Effector memory CD8-positive, alpha-beta T cell (primary cell): Measurements from ENCODE around the gene MAP1A.

Source experiments
- ATAC-seq: fragments of 150-1000 bp; cut with Tn5 transposase; replicated peaks from 2 replicates; pipeline ENCODE4 v1.10.0; 2021; ENCODE audit warnings: mild to moderate bottlenecking, moderate library complexity
- DNase-seq, 3 experiments: peaks; one replicate each; pipeline ENCODE4 v3.0.0; 2021
- H3K27ac Mint-ChIP-seq, 2 donors: one replicate each; pipeline ENCODE4 v1.8.0; 2022; ENCODE audit warnings: mild to moderate bottlenecking in 2 of 2, mixed read lengths in 2 of 2, moderate library complexity in 2 of 2
- H3K27me3 Mint-ChIP-seq, 2 donors: one replicate each; pipeline ENCODE4 v1.8.0; 2022; ENCODE audit warnings: mixed read lengths in 2 of 2
- H3K36me3 Mint-ChIP-seq: one replicate; pipeline ENCODE4 v1.8.0; 2022; ENCODE audit warnings: mild to moderate bottlenecking, moderate library complexity, mixed read lengths; ENCODE audit not compliant: insufficient read depth
- H3K4me1 Mint-ChIP-seq, 2 donors: one replicate each; pipeline ENCODE4 v1.8.0; 2022; ENCODE audit warnings: low read depth in 2 of 2, mixed read lengths in 2 of 2
- H3K4me3 Mint-ChIP-seq, 2 donors: one replicate each; pipeline ENCODE4 v1.8.0; 2022; ENCODE audit warnings: mild to moderate bottlenecking in 2 of 2, mixed read lengths in 2 of 2, moderate library complexity in 2 of 2
- H3K9me3 Mint-ChIP-seq, 2 donors: one replicate each; pipeline ENCODE4 v1.8.0; 2022; ENCODE audit warnings: mixed read lengths in 2 of 2

The MAP1A gene

DNA sequence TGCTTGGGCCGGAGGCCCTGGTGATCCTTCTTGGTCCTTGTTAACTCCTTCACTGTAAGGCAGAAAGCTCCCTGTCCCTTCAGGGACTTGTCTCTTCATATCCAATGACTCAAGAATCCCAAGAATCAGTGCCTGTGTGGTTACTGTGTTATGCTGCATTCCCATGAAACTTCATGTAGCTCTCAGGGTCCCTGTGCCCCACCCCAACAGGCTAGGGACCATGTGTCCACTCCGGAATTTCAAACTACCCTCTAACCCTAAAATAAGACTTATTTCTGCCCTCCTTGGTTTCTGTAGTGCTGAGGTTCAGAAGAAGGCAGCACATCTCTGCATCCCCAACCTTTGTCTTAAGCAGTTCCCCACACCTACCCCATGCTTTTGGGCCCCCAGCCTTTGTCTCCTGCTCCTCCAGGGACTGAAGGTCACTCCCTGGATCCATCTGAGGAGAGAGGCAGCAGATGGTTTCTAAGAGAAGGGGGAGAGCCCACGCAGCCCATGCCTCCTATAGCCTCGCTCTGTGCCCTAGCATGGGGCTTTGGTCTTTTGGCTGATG is 531 bp upstream of the MAP1A start:
- Mint-ChIP-seq H3K27me3 (peaks cover 46% of the 10 kb centered on the region in 2 donors), H3K27ac (no peak overlapping the region), H3K9me3 (no peaks in the 10 kb centered on the region), H3K4me3 (no peak overlapping the region), H3K36me3 (no peaks in the 10 kb centered on the region), H3K4me1 (peaks cover 1 to 10% of the 10 kb centered on the region in 2 donors)
- DNase-seq (no peak), ATAC-seq (no peak)

- Mint-ChIP-seq H3K27ac (no peak overlapping the region), H3K27me3 (peaks cover 46% of the 10 kb centered on the region in 2 donors), H3K4me3 (peak overlapping the region; percentile 20 to 29), H3K4me1 (peaks cover 1 to 10% of the 10 kb centered on the region in 2 donors), H3K9me3 (no peaks in the 10 kb centered on the region), H3K36me3 (no peaks in the 10 kb centered on the region)
- no peak for ATAC-seq
- no peak for DNase-seq
Observed at GRCh38 chr15:43518197-43518761, 871 bp downstream of the MAP1A start.

- Mint-ChIP-seq H3K27ac (no peak overlapping the region), H3K4me1 (peaks cover 1 to 9% of the 10 kb centered on the region in 2 donors), H3K27me3 (peaks cover 46% of the 10 kb centered on the region in 2 donors), H3K36me3 (no peaks in the 10 kb centered on the region), H3K9me3 (no peaks in the 10 kb centered on the region), H3K4me3 (no peak overlapping the region)
- DNase-seq (no peak), ATAC-seq (no peak)
Observed at GRCh38 chr15:43519196-43519595, 1.8 kb downstream of the MAP1A start.

- Mint-ChIP-seq H3K4me3 (no peak overlapping the region), H3K4me1 (peaks cover 1 to 8% of the 10 kb centered on the region in 2 donors), H3K36me3 (peaks cover 2% of the 10 kb centered on the region), H3K27ac (no peak overlapping the region), H3K27me3 (peaks cover 46% of the 10 kb centered on the region in 2 donors), H3K9me3 (no peaks in the 10 kb centered on the region)
- DNase-seq (no peak), ATAC-seq (no peak)
Observed at GRCh38 chr15:43520138-43520537, 2.7 kb downstream of the MAP1A start.

DNA sequence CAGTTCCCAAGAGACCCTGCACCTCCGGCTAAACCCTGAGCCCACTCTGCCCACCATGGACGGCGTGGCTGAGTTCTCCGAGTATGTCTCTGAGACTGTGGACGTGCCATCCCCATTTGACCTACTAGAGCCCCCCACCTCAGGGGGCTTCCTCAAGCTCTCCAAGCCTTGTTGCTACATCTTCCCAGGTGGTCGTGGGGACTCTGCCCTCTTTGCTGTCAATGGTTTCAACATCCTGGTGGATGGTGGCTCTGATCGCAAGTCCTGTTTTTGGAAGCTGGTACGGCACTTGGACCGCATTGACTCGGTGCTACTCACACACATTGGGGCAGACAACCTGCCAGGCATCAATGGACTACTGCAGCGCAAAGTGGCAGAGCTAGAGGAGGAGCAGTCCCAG is 4.0 kb downstream of the MAP1A start:
- no peak overlapping the region for H3K4me3 Mint-ChIP-seq
- no peak overlapping the region for H3K27ac Mint-ChIP-seq
- peaks cover 3% of the 10 kb centered on the region for H3K36me3 Mint-ChIP-seq
- no peaks in the 10 kb centered on the region for H3K9me3 Mint-ChIP-seq
- peaks cover 2 to 18% of the 10 kb centered on the region in 2 donors for H3K4me1 Mint-ChIP-seq
- no peak for ATAC-seq
- DNase-seq, result no peak
- H3K27me3 Mint-ChIP-seq, result peaks cover 35 to 37% of the 10 kb centered on the region in 2 donors

DNA sequence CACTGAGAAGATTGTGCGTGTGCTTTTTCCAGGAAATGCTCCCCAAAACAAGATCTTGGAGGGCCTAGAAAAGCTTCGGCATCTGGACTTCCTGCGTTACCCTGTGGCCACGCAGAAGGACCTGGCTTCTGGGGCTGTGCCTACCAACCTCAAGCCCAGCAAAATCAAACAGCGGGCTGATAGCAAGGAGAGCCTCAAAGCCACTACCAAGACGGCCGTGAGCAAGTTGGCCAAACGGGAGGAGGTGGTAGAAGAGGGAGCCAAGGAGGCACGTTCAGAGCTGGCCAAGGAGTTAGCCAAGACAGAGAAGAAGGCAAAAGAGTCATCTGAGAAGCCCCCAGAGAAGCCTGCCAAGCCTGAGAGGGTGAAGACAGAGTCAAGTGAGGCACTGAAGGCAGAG is 4.8 kb downstream of the MAP1A start:
- ATAC-seq, result no peak
- H3K27me3 Mint-ChIP-seq, result peaks cover 27 to 29% of the 10 kb centered on the region in 2 donors
- H3K27ac Mint-ChIP-seq, result no peak overlapping the region
- no peaks in the 10 kb centered on the region for H3K9me3 Mint-ChIP-seq
- H3K4me3 Mint-ChIP-seq, result no peak overlapping the region
- no peak for DNase-seq
- peaks cover 2 to 18% of the 10 kb centered on the region in 2 donors for H3K4me1 Mint-ChIP-seq
- H3K36me3 Mint-ChIP-seq, result peaks cover 3% of the 10 kb centered on the region

GRCh38 chr15:43523646-43524045 is 6.2 kb downstream of the MAP1A start:
- Mint-ChIP-seq H3K4me1 (peaks cover 2 to 13% of the 10 kb centered on the region in 2 donors), H3K27ac (peak overlapping the region in 1 of 2 donors; percentile 69), H3K27me3 (peaks cover 13 to 15% of the 10 kb centered on the region in 2 donors), H3K4me3 (no peak overlapping the region), H3K36me3 (peaks cover 3% of the 10 kb centered on the region), H3K9me3 (no peaks in the 10 kb centered on the region)
- DNase-seq, result no peak
- no peak for ATAC-seq

- Mint-ChIP-seq H3K27ac (no peak overlapping the region), H3K4me3 (no peak overlapping the region), H3K36me3 (peaks cover 3% of the 10 kb centered on the region), H3K27me3 (peaks cover 6 to 8% of the 10 kb centered on the region in 2 donors), H3K4me1 (peaks cover 2 to 12% of the 10 kb centered on the region in 2 donors), H3K9me3 (no peaks in the 10 kb centered on the region)
- no peak for ATAC-seq
- DNase-seq, result no peak
Observed at GRCh38 chr15:43524254-43524845, 6.9 kb downstream of the MAP1A start.

DNA sequence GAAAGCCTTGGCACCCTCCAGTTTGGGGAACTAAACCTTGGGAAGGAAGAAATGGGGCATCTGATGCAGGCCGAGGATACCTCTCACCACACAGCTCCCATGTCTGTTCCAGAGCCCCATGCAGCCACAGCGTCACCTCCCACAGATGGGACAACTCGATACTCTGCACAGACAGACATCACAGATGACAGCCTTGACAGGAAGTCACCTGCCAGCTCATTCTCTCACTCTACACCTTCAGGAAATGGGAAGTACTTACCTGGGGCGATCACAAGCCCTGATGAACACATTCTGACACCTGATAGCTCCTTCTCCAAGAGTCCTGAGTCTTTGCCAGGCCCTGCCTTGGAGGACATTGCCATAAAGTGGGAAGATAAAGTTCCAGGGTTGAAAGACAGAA is 7.7 kb downstream of the MAP1A start:
- peak overlapping the region in 1 of 2 donors; percentile 63 for H3K27ac Mint-ChIP-seq
- H3K4me3 Mint-ChIP-seq, result no peak overlapping the region
- H3K36me3 Mint-ChIP-seq, result peaks cover 3% of the 10 kb centered on the region
- DNase-seq (no peak), ATAC-seq (no peak)
- no peaks in the 10 kb centered on the region for H3K27me3 Mint-ChIP-seq
- H3K4me1 Mint-ChIP-seq, result peaks cover 2 to 12% of the 10 kb centered on the region in 2 donors
- no peaks in the 10 kb centered on the region for H3K9me3 Mint-ChIP-seq

DNA sequence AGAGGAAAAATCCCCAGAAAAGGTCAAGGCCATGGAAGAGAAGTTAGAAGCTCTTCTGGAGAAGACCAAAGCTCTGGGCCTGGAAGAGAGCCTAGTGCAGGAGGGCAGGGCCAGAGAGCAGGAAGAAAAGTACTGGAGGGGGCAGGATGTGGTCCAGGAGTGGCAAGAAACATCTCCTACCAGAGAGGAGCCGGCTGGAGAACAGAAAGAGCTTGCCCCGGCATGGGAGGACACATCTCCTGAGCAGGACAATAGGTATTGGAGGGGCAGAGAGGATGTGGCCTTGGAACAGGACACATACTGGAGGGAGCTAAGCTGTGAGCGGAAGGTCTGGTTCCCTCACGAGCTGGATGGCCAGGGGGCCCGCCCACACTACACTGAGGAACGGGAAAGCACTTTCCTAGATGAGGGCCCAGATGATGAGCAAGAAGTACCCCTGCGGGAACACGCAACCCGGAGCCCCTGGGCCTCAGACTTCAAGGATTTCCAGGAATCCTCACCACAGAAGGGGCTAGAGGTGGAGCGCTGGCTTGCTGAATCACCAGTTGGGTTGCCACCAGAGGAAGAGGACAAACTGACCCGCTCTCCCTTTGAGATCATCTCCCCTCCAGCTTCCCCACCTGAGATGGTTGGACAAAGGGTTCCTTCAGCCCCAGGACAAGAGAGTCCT is 9.0 kb downstream of the MAP1A start:
- Mint-ChIP-seq H3K4me1 (peaks cover 2 to 12% of the 10 kb centered on the region in 2 donors), H3K36me3 (peaks cover 3% of the 10 kb centered on the region), H3K9me3 (no peaks in the 10 kb centered on the region), H3K27me3 (no peaks in the 10 kb centered on the region), H3K27ac (peak overlapping the region in 1 of 2 donors; percentile 63), H3K4me3 (no peak overlapping the region)
- ATAC-seq (no peak), DNase-seq (no peak)

GRCh38 chr15:43527016-43527801 is 9.8 kb downstream of the MAP1A start:
- ATAC-seq (no peak), DNase-seq (no peak)
- H3K36me3 Mint-ChIP-seq, result peaks cover 3% of the 10 kb centered on the region
- H3K4me3 Mint-ChIP-seq, result no peak overlapping the region
- no peaks in the 10 kb centered on the region for H3K27me3 Mint-ChIP-seq
- H3K9me3 Mint-ChIP-seq, result no peaks in the 10 kb centered on the region
- H3K4me1 Mint-ChIP-seq, result peaks cover 2 to 12% of the 10 kb centered on the region in 2 donors
- no peak overlapping the region for H3K27ac Mint-ChIP-seq

- Mint-ChIP-seq H3K9me3 (no peaks in the 10 kb centered on the region), H3K27ac (no peak overlapping the region), H3K27me3 (no peaks in the 10 kb centered on the region), H3K36me3 (peaks cover 3% of the 10 kb centered on the region), H3K4me1 (peaks cover 2 to 12% of the 10 kb centered on the region in 2 donors), H3K4me3 (no peak overlapping the region)
- no peak for ATAC-seq
- no peak for DNase-seq
Observed at GRCh38 chr15:43527802-43528541, 10.6 kb downstream of the MAP1A start.
